ENCODE measurements around the gene NPY5R. TPM values are rescaled to one million over a fixed set of nuclear protein-coding genes. Genes with fewer than 3 reads are reported as not detected.

Gene NPY5R
- polyA plus RNA-seq, 1 donor from 2014 or later = 1.3 TPM

- H3K4me2 ChIP-seq (ENCODE audit: low read length) = no peak overlapping the region
- no peak overlapping the region for H3K4me3 ChIP-seq (ENCODE audit: low read length)
- no peak overlapping the region for H3K9ac ChIP-seq (ENCODE audit: low read length)
- no peaks in the 10 kb centered on the region for H4K20me1 ChIP-seq (ENCODE audit: insufficient read depth)
- no peaks in the 10 kb centered on the region for H3K9me3 ChIP-seq (ENCODE audit: low read length)
- no peak overlapping the region for H2AFZ ChIP-seq (ENCODE audit: low read depth, low read length)
- TF ChIP-seq REST (IDR thresholded peaks at IDR 0.05; ENCODE audit: borderline replicate concordance) (no peak), POLR2AphosphoS5 (IDR thresholded peaks at IDR 0.05) (no peak), EP300 (conservative IDR thresholded peaks at IDR 0.05; ENCODE audit: poor library complexity, severe bottlenecking) (no peak), RAD21 (conservative IDR thresholded peaks at IDR 0.05) (no peak), MXI1 (conservative IDR thresholded peaks at IDR 0.05; ENCODE audit: poor library complexity, severe bottlenecking) (no peak), EZH2 (IDR thresholded peaks at IDR 0.05; ENCODE audit: borderline replicate concordance, insufficient read depth, low read length, poor library complexity, severe bottlenecking) (no peak), TAF1 (IDR thresholded peaks at IDR 0.05; ENCODE audit: low read depth) (no peak), CTCF (IDR thresholded peaks at IDR 0.05; ENCODE audit: poor library complexity, severe bottlenecking) (no peak), SMC3 (conservative IDR thresholded peaks at IDR 0.05; ENCODE audit: poor library complexity) (no peak)
- no peaks in the 10 kb centered on the region for H3K79me2 ChIP-seq (replicated peaks; ENCODE audit: insufficient read depth, low read length)
- no peaks in the 10 kb centered on the region for H3K9me2 ChIP-seq (ENCODE audit: insufficient read depth, low read length)
- H3K27me3 ChIP-seq (ENCODE audit: insufficient read depth, low read depth, low read length) = no peaks in the 10 kb centered on the region
- H3K36me3 ChIP-seq (ENCODE audit: insufficient read depth, low read length) = no peaks in the 10 kb centered on the region
- no peak overlapping the region for H3K27ac ChIP-seq (ENCODE audit: low read length)
- H3F3A ChIP-seq (ENCODE audit: insufficient read depth, low read length, poor library complexity, severe bottlenecking) = no peaks in the 10 kb centered on the region
These were observed 49.8 kb downstream of the NPY5R start for GRCh38 chr4:163393471-163393870.

GRCh38 chr4:163395055-163395454 lies 51.4 kb downstream of the NPY5R start:
- H3K27me3 ChIP-seq (ENCODE audit: insufficient read depth, low read depth, low read length) = no peaks in the 10 kb centered on the region
- H4K20me1 ChIP-seq (ENCODE audit: insufficient read depth) = no peaks in the 10 kb centered on the region
- no peaks in the 10 kb centered on the region for H3K9me3 ChIP-seq (ENCODE audit: low read length)
- no peak overlapping the region for H2AFZ ChIP-seq (ENCODE audit: low read depth, low read length)
- no peak overlapping the region for H3K27ac ChIP-seq (ENCODE audit: low read length)
- no peak overlapping the region for H3K9ac ChIP-seq (ENCODE audit: low read length)
- no peaks in the 10 kb centered on the region for H3F3A ChIP-seq (ENCODE audit: insufficient read depth, low read length, poor library complexity, severe bottlenecking)
- H3K79me2 ChIP-seq (replicated peaks; ENCODE audit: insufficient read depth, low read length) = no peaks in the 10 kb centered on the region
- no peak overlapping the region for H3K4me2 ChIP-seq (ENCODE audit: low read length)
- TF ChIP-seq POLR2AphosphoS5 (IDR thresholded peaks at IDR 0.05) (no peak), TAF1 (IDR thresholded peaks at IDR 0.05; ENCODE audit: low read depth) (no peak), EZH2 (IDR thresholded peaks at IDR 0.05; ENCODE audit: borderline replicate concordance, insufficient read depth, low read length, poor library complexity, severe bottlenecking) (no peak), REST (IDR thresholded peaks at IDR 0.05; ENCODE audit: borderline replicate concordance) (no peak), RAD21 (conservative IDR thresholded peaks at IDR 0.05) (no peak), SMC3 (conservative IDR thresholded peaks at IDR 0.05; ENCODE audit: poor library complexity) (no peak), CTCF (IDR thresholded peaks at IDR 0.05; ENCODE audit: poor library complexity, severe bottlenecking) (no peak), MXI1 (conservative IDR thresholded peaks at IDR 0.05; ENCODE audit: poor library complexity, severe bottlenecking) (no peak), EP300 (conservative IDR thresholded peaks at IDR 0.05; ENCODE audit: poor library complexity, severe bottlenecking) (no peak)
- no peaks in the 10 kb centered on the region for H3K9me2 ChIP-seq (ENCODE audit: insufficient read depth, low read length)
- no peak overlapping the region for H3K4me3 ChIP-seq (ENCODE audit: low read length)
- no peaks in the 10 kb centered on the region for H3K36me3 ChIP-seq (ENCODE audit: insufficient read depth, low read length)

All from neural cell (in vitro differentiated cells).